HG03558 (cell line): Measurements from ENCODE around the gene TUG1.

Experiments
- ATAC-seq: cut with Tn5 transposase; IDR thresholded peaks from one replicate; pipeline ENCODE4 v1.9.1; 2021; ENCODE audit warnings: moderate number of reproducible peaks; ENCODE audit not compliant: unreplicated experiment; ENCODE audit errors: extremely low read depth

The TUG1 gene

GRCh38 chr22:30947173-30947815, 21.8 kb upstream of the TUG1 start:
- ATAC-seq: no peak

GRCh38 chr22:30947816-30948454, 21.1 kb upstream of the TUG1 start:
- ATAC-seq: no peak

GRCh38 chr22:30948930-30949342, 20.1 kb upstream of the TUG1 start:
- no peak for ATAC-seq

- no peak for ATAC-seq
Observed at GRCh38 chr22:30949934-30950660, 19.0 kb upstream of the TUG1 start.

- no peak for ATAC-seq
Observed at GRCh38 chr22:30953206-30953605, 15.9 kb upstream of the TUG1 start.

GRCh38 chr22:30955153-30955552, 13.9 kb upstream of the TUG1 start:
- no peak for ATAC-seq

GRCh38 chr22:30964858-30965257, 4.2 kb upstream of the TUG1 start:
- no peak for ATAC-seq

GRCh38 chr22:30968015-30968923, 796 bp upstream of the TUG1 start, which contains the start of gene MORC2:
Gene MORC2, minus strand, starts transcription at chr22:30968774. Its CDS starts 885 bp downstream, at chr22:30967889.
- no peak for ATAC-seq

GRCh38 chr22:30969532-30970355, 679 bp downstream of the TUG1 start:
- ATAC-seq: peak; percentile 9

- ATAC-seq: no peak
Observed at GRCh38 chr22:30970356-30970746, 1.3 kb downstream of the TUG1 start.

- ATAC-seq: no peak
Observed at GRCh38 chr22:30978304-30978962, 9.4 kb downstream of the TUG1 start.

GRCh38 chr22:30979932-30980331, 10.9 kb downstream of the TUG1 start:
- no peak for ATAC-seq

- ATAC-seq: no peak
Observed at GRCh38 chr22:30982512-30982911, 13.4 kb downstream of the TUG1 start.

- ATAC-seq: no peak
Observed at GRCh38 chr22:30984317-30984716, 15.3 kb downstream of the TUG1 start.

- ATAC-seq: no peak
Observed at GRCh38 chr22:30985561-30986208, 16.6 kb downstream of the TUG1 start.

- no peak for ATAC-seq
Observed at GRCh38 chr22:30989474-30989873, 20.4 kb downstream of the TUG1 start.

GRCh38 chr22:30990690-30991089, 21.6 kb downstream of the TUG1 start:
- ATAC-seq: no peak

GRCh38 chr22:30992565-30992964, 23.5 kb downstream of the TUG1 start:
- no peak for ATAC-seq

GRCh38 chr22:30994960-30995359, 25.9 kb downstream of the TUG1 start:
- no peak for ATAC-seq
